DND-41 (cell line): Measurements from ENCODE around the gene TBC1D14.

Experiments used
- ATAC-seq: fragments of 200-7000 bp; cut with Tn5 transposase; 3 replicates; pipeline ENCODE4 v1.9.1; 2021; ENCODE audit warnings: low read depth; ENCODE audit not compliant: insufficient read depth
- DNase-seq: peaks from one replicate; pipeline ENCODE4 v3.0.0-alpha.2; 2020
- H2AFZ ChIP-seq: 2 replicates; pipeline ENCODE4 v1.6.0; 2012; ENCODE audit warnings: low read depth, low read length
- H3K27ac ChIP-seq: 2 replicates; pipeline ENCODE4 v1.5.1; 2012; ENCODE audit warnings: low read length, inconsistent platforms
- H3K27me3 ChIP-seq: fragments of 200-600 bp; sonication (generic); 2 replicates; pipeline ENCODE4 v1.6.0; 2012; ENCODE audit warnings: low read length, mild to moderate bottlenecking, inconsistent platforms; ENCODE audit not compliant: insufficient read depth, poor library complexity
- H3K36me3 ChIP-seq: 2 replicates; pipeline ENCODE4 v1.5.1; 2012; ENCODE audit warnings: low read length, inconsistent platforms; ENCODE audit not compliant: insufficient read depth
- H3K4me1 ChIP-seq: 2 replicates; pipeline ENCODE4 v1.5.1; 2012; ENCODE audit warnings: mild to moderate bottlenecking, low read length; ENCODE audit not compliant: insufficient read depth
- H3K4me2 ChIP-seq: 2 replicates; pipeline ENCODE4 v1.6.0; 2012; ENCODE audit warnings: mild to moderate bottlenecking, moderate library complexity, low read length, inconsistent platforms; ENCODE audit not compliant: insufficient read depth
- H3K4me3 ChIP-seq, 2 experiments: fragments of 200-600 bp in 1 of 2; shearing (Covaris generic) in 1 of 2; 2 replicates each; pipeline ENCODE4 v1.5.1; 2012 to 2016; ENCODE audit warnings: inconsistent platforms in 2 of 2, low read length in 2 of 2, mild to moderate bottlenecking in 2 of 2, low read depth in 1 of 2, moderate library complexity in 1 of 2
- H3K79me2 ChIP-seq: 2 replicates; pipeline ENCODE4 v1.6.0; 2012; ENCODE audit warnings: low read length, inconsistent platforms; ENCODE audit not compliant: insufficient read depth
- H3K9ac ChIP-seq: 2 replicates; pipeline ENCODE4 v1.6.0; 2012; ENCODE audit warnings: low read depth, mild to moderate bottlenecking, inconsistent platforms, low read length, moderate library complexity
- H3K9me3 ChIP-seq: 2 replicates; pipeline ENCODE4 v1.5.1; 2012; ENCODE audit warnings: low read length, moderate library complexity, mild to moderate bottlenecking, inconsistent platforms; ENCODE audit not compliant: insufficient read depth, severe bottlenecking
- H4K20me1 ChIP-seq: 2 replicates; pipeline ENCODE4 v1.6.0; 2012; ENCODE audit warnings: low read length; ENCODE audit not compliant: insufficient read depth
- CTCF ChIP-seq: IDR thresholded peaks from 2 replicates; pipeline ENCODE4 v1.5.1; 2012; ENCODE audit warnings: borderline replicate concordance, low read length, moderate library complexity, mild to moderate bottlenecking; ENCODE audit not compliant: poor library complexity, severe bottlenecking; ENCODE audit errors: extremely low read depth
- EZH2 ChIP-seq: IDR thresholded peaks from 3 replicates; pipeline ENCODE4 v1.6.1; 2012; ENCODE audit warnings: borderline replicate concordance, low read depth, mild to moderate bottlenecking, moderate library complexity, low read length, inconsistent platforms; ENCODE audit not compliant: severe bottlenecking

TBC1D14 gene

GRCh38 chr4:7055990-7056325 lies 146.3 kb downstream of the TBC1D14 start:
- ATAC-seq, result no peak
- Histone ChIP-seq H3K36me3 (peaks cover 86% of the 10 kb centered on the region), H3K4me2 (no peak overlapping the region), H4K20me1 (peaks cover 49% of the 10 kb centered on the region; the same call in 1 of the 2 replicates), H3K9ac (no peak overlapping the region), H3K27ac (no peak overlapping the region), H2AFZ (no peak overlapping the region), H3K9me3 (no peaks in the 10 kb centered on the region), H3K4me3 (no peak overlapping the region), H3K79me2 (peaks cover 19% of the 10 kb centered on the region), H3K27me3 (no peaks in the 10 kb centered on the region), H3K4me1 (no peaks in the 10 kb centered on the region)
- no peak for TF ChIP-seq CTCF
- DNase-seq, result no peak

GRCh38 chr4:7058792-7059191 lies 149.2 kb downstream of the TBC1D14 start:
- peaks cover 40% of the 10 kb centered on the region for H4K20me1 ChIP-seq
- peaks cover 91% of the 10 kb centered on the region for H3K36me3 ChIP-seq
- H3K9me3 ChIP-seq, result no peaks in the 10 kb centered on the region
- no peak overlapping the region for H3K27ac ChIP-seq
- no peak overlapping the region for H3K4me2 ChIP-seq
- ATAC-seq, result peak; percentile 33; the same call in 2 of the 3 replicates
- no peaks in the 10 kb centered on the region for H3K27me3 ChIP-seq
- DNase-seq, result no peak
- no peaks in the 10 kb centered on the region for H3K4me1 ChIP-seq
- H3K9ac ChIP-seq, result no peak overlapping the region
- H3K4me3 ChIP-seq, result no peak overlapping the region
- H2AFZ ChIP-seq, result no peak overlapping the region
- TF ChIP-seq CTCF, result no peak
- TF ChIP-seq EZH2, result no peak
- H3K79me2 ChIP-seq, result peaks cover 11% of the 10 kb centered on the region

GRCh38 chr4:7059662-7060061 lies 150.0 kb downstream of the TBC1D14 start:
- H3K27me3 ChIP-seq, result no peaks in the 10 kb centered on the region
- no peak overlapping the region for H3K27ac ChIP-seq
- no peak overlapping the region for H3K9ac ChIP-seq
- H3K36me3 ChIP-seq, result peaks cover 91% of the 10 kb centered on the region
- H4K20me1 ChIP-seq, result peaks cover 40% of the 10 kb centered on the region
- DNase-seq, result no peak
- ATAC-seq, result no peak
- H2AFZ ChIP-seq, result no peak overlapping the region
- no peak overlapping the region for H3K4me3 ChIP-seq
- no peak overlapping the region for H3K4me2 ChIP-seq
- no peaks in the 10 kb centered on the region for H3K9me3 ChIP-seq
- H3K79me2 ChIP-seq, result peaks cover 19% of the 10 kb centered on the region
- TF ChIP-seq CTCF, result no peak
- no peak for TF ChIP-seq EZH2
- H3K4me1 ChIP-seq, result no peaks in the 10 kb centered on the region
